C4-2B (cell line): Measurements from ENCODE around the gene PSORS1C2.

Source experiments
- CTCF ChIP-seq: fragments of 450-650 bp; conservative IDR thresholded peaks from 2 replicates; pipeline ENCODE4 v1.5.1; 2017; ENCODE audit warnings: mild to moderate bottlenecking
- ZFX ChIP-seq: fragments of 450-650 bp; IDR thresholded peaks from 2 replicates; pipeline ENCODE4 v1.6.1; 2017

GRCh38 chr6:31121131-31121790 lies 17.6 kb downstream of the PSORS1C2 start:
- TF ChIP-seq CTCF (no peak), ZFX (no peak)
